ENCODE measurements around the gene SNX24.

GRCh38 chr5:123035360-123035917 is 190.0 kb downstream of the SNX24 start:
- TF ChIP-seq, protein P1, sequence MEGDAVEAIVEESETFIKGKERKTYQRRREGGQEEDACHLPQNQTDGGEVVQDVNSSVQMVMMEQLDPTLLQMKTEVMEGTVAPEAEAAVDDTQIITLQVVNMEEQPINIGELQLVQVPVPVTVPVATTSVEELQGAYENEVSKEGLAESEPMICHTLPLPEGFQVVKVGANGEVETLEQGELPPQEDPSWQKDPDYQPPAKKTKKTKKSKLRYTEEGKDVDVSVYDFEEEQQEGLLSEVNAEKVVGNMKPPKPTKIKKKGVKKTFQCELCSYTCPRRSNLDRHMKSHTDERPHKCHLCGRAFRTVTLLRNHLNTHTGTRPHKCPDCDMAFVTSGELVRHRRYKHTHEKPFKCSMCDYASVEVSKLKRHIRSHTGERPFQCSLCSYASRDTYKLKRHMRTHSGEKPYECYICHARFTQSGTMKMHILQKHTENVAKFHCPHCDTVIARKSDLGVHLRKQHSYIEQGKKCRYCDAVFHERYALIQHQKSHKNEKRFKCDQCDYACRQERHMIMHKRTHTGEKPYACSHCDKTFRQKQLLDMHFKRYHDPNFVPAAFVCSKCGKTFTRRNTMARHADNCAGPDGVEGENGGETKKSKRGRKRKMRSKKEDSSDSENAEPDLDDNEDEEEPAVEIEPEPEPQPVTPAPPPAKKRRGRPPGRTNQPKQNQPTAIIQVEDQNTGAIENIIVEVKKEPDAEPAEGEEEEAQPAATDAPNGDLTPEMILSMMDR (IDR thresholded peaks at IDR 0.05): no peak
- peak; percentile 41 for TF ChIP-seq EZH2 (IDR thresholded peaks at IDR 0.05)
- no peak for TF ChIP-seq EZH2phosphoT487 (IDR thresholded peaks at IDR 0.05)

All from neural progenitor cell (in vitro differentiated cells).